ENCODE data around the gene OAF. TPM values are rescaled to one million over a fixed set of nuclear protein-coding genes. Genes with fewer than 3 reads are reported as not detected.

The OAF gene
- total RNA-seq, 1 experiment from 2014 or later, result 32.3 TPM

GRCh38 chr11:120184946-120185705 lies 25.7 kb upstream of the OAF start (continued):
- no peak for TF ChIP-seq CTCF (IDR thresholded peaks at IDR 0.05 in 2 of 3, conservative IDR thresholded peaks at IDR 0.05 in 1 of 3; ENCODE audit: borderline replicate concordance in 1 of 3, insufficient read depth in 1 of 3, low read depth in 2 of 3, low read length in 2 of 3)

GRCh38 chr11:120185706-120186455 lies 25.0 kb upstream of the OAF start:
- no peak overlapping the region for H3K9ac ChIP-seq (ENCODE audit: low read length)
- no peaks in the 10 kb centered on the region for H3K36me3 ChIP-seq (ENCODE audit: control insufficient read depth in 1 of 2, insufficient read depth in 2 of 2, low read length in 2 of 2)
- ChIA-PET CTCF (no interaction called here), RAD21 (ENCODE audit: low non-redundant PET in 1 of 2, low total read pairs in 2 of 2, uncharacterized antibody in 2 of 2, unreplicated experiment in 2 of 2) (no interaction called here), POLR2A (no interaction called here)
- H4K20me1 ChIP-seq (ENCODE audit: insufficient read depth), result no peaks in the 10 kb centered on the region
- no peak for ATAC-seq
- no peak overlapping the region for H2AFZ ChIP-seq (ENCODE audit: low read depth, low read length, poor library complexity, severe bottlenecking)
- peaks cover 4% of the 10 kb centered on the region; the same call in 1 of the 2 replicates for H3K27me3 ChIP-seq (ENCODE audit: insufficient read depth, low read length)
- TF ChIP-seq SIN3A (IDR thresholded peaks at IDR 0.05; ENCODE audit: low read depth), result no peak
- no peak for DNase-seq (ENCODE audit: low read depth, low spot score)
- H3K4me1 ChIP-seq (ENCODE audit: control insufficient read depth in 1 of 2, insufficient read depth in 2 of 2, low read length in 2 of 2), result peaks cover 0 to 10% of the 10 kb centered on the region in 2 experiments; a peak in 1 of 4 replicates
- no peak overlapping the region for H3K4me3 ChIP-seq (replicated peaks in 1 of 2; ENCODE audit: low read depth in 1 of 2, low read length in 2 of 2)
- BruUV-seq (replicated peaks), result no TSS peak
- H3K27ac ChIP-seq (ENCODE audit: low read depth, low read length), result no peak overlapping the region
- no peaks in the 10 kb centered on the region for H3K79me2 ChIP-seq (ENCODE audit: insufficient read depth, low read length)
- no peaks in the 10 kb centered on the region for H3K9me3 ChIP-seq (ENCODE audit: control insufficient read depth in 1 of 2, insufficient read depth in 1 of 2, low read depth in 1 of 2, low read length in 2 of 2)
- no peak overlapping the region for H3K4me2 ChIP-seq (ENCODE audit: low read length)
- H3K9me2 ChIP-seq (ENCODE audit: insufficient read depth), result no peaks in the 10 kb centered on the region
- intact Hi-C loops (cut with micrococcal nuclease), result no loop called here

GRCh38 chr11:120186456-120186773 lies 24.4 kb upstream of the OAF start:
- BruUV-seq (replicated peaks), result no TSS peak
- ATAC-seq (no peak), DNase-seq (ENCODE audit: low read depth, low spot score) (no peak)
- Histone ChIP-seq H3K79me2 (ENCODE audit: insufficient read depth, low read length) (no peaks in the 10 kb centered on the region), H3K27me3 (ENCODE audit: insufficient read depth, low read length) (peaks cover 6% of the 10 kb centered on the region; the same call in 1 of the 2 replicates), H3K9me2 (ENCODE audit: insufficient read depth) (no peaks in the 10 kb centered on the region), H3K9me3 (ENCODE audit: control insufficient read depth in 1 of 2, insufficient read depth in 1 of 2, low read depth in 1 of 2, low read length in 2 of 2) (no peaks in the 10 kb centered on the region), H4K20me1 (ENCODE audit: insufficient read depth) (no peaks in the 10 kb centered on the region), H2AFZ (ENCODE audit: low read depth, low read length, poor library complexity, severe bottlenecking) (no peak overlapping the region), H3K4me1 (ENCODE audit: control insufficient read depth in 1 of 2, insufficient read depth in 2 of 2, low read length in 2 of 2) (peaks cover 0 to 7% of the 10 kb centered on the region in 2 experiments; a peak in 1 of 4 replicates), H3K27ac (ENCODE audit: low read depth, low read length) (no peak overlapping the region), H3K36me3 (ENCODE audit: control insufficient read depth in 1 of 2, insufficient read depth in 2 of 2, low read length in 2 of 2) (no peaks in the 10 kb centered on the region), H3K4me2 (ENCODE audit: low read length) (no peak overlapping the region), H3K9ac (ENCODE audit: low read length) (no peak overlapping the region), H3K4me3 (replicated peaks in 1 of 2; ENCODE audit: low read depth in 1 of 2, low read length in 2 of 2) (no peak overlapping the region)
- POLR2A ChIA-PET, result no interaction called here
- RAD21 ChIA-PET (ENCODE audit: low non-redundant PET in 1 of 2, low total read pairs in 2 of 2, uncharacterized antibody in 2 of 2, unreplicated experiment in 2 of 2), result no interaction called here
- CTCF ChIA-PET, result no interaction called here
- no peak for TF ChIP-seq CBX3 (IDR thresholded peaks at IDR 0.05; ENCODE audit: low read depth)
- TF ChIP-seq EGR1 (IDR thresholded peaks at IDR 0.05; ENCODE audit: low read depth), result no peak
- intact Hi-C loops (cut with micrococcal nuclease), result no loop called here

Data from HCT116 (cell line).